ENCODE data around the gene TWF2.

The TWF2 gene

DNA sequence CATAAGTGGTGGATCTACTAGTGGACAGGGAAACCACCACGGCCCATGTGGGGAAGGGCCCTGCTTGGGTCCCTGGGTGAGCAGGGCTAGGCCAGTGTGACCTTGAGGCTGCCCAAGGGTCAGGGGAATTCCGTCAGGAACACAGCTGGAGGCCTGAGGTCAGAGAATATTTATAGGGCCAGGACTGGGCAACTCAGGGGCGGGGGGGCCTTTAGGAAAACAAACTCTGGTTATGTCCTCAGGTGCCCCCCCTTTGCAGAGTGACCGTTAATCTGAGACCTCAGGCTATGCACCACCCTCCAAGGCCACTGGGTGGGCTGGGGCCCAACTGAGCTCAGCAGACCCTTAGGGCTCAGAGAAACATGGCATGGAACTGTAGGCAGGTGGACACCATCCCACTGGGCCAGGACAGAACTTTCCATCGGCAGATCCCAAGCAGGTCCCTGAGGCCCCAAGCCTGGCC lies 2.5 kb downstream of the TWF2 start:
- DNase-seq (ENCODE audit: low read depth, low spot score), result no peak
- Histone ChIP-seq H3K27me3 (ENCODE audit: insufficient read depth, insufficient read length) (no peaks in the 10 kb centered on the region), H3K4me1 (ENCODE audit: insufficient read depth, insufficient read length) (peaks cover 21% of the 10 kb centered on the region), H3K36me3 (ENCODE audit: insufficient read depth, insufficient read length, low read length) (peaks cover 36% of the 10 kb centered on the region), H3K9ac (ENCODE audit: insufficient read length, low read depth) (peak overlapping the region; percentile 33), H3K4me3 (ENCODE audit: insufficient read length, low read depth) (no peak overlapping the region), H3K9me3 (ENCODE audit: insufficient read depth, low read length) (no peaks in the 10 kb centered on the region)
- TF ChIP-seq SUZ12 (IDR thresholded peaks at IDR 0.05; ENCODE audit: extremely low read depth, insufficient read depth, insufficient read length) (no peak), YY1 (IDR thresholded peaks at IDR 0.05; ENCODE audit: insufficient read depth, insufficient read length) (no peak), ZNF274 (IDR thresholded peaks at IDR 0.05; ENCODE audit: low read depth, low read length) (no peak)

DNA sequence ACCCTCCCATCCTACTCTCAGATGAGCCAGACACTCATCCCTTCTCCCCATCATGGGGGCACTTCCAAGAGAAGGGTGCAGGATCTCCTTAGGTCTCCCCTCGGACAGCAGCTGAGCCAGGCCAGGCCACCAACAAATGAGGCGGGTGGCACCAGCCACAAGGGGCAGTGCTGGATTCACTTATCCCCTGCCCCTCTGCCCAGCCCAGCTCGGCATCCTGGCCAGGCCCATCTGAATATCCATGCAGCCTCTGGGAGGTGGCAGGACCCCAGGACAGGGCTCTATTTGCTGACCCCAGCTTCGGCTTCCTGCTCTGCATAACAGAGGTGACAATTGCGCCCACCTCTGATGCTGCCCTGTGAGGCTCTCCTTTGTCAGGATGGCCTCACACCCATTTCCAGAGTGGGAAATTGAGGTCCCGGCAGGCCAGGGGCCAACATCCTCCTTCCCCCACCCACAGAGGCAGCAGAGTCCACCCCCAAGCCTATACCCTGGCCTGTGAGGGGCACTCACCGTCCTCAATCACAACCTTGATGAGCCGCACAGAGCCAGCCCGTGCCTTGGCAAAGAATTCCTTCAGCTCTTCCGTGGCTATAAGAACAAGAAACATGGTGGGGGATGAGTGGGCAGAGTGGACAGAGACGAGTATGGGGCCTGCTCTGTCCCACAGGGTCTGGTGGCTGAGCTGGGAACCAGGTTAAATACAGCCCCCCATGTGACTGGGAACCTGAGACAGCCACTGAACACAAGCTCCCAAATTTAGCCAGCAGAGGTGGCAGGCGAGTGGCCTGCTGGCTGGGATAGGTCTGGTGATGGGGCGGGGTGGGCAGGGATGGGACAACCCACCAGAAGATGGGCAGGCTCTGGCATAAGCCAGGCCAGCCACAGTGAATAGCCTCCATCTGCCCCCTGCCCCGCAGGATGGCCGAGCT lies 4.2 kb downstream of the TWF2 start:
- Histone ChIP-seq H3K27me3 (ENCODE audit: insufficient read depth, insufficient read length) (no peaks in the 10 kb centered on the region), H3K4me3 (ENCODE audit: insufficient read length, low read depth) (no peak overlapping the region), H3K9ac (ENCODE audit: insufficient read length, low read depth) (no peak overlapping the region), H3K4me1 (ENCODE audit: insufficient read depth, insufficient read length) (peaks cover 16% of the 10 kb centered on the region), H3K9me3 (ENCODE audit: insufficient read depth, low read length) (no peaks in the 10 kb centered on the region), H3K36me3 (ENCODE audit: insufficient read depth, insufficient read length, low read length) (peaks cover 44% of the 10 kb centered on the region)
- no peak for DNase-seq (ENCODE audit: low read depth, low spot score)
- no peak for TF ChIP-seq SUZ12 (IDR thresholded peaks at IDR 0.05; ENCODE audit: extremely low read depth, insufficient read depth, insufficient read length)
- TF ChIP-seq YY1 (IDR thresholded peaks at IDR 0.05; ENCODE audit: insufficient read depth, insufficient read length), result no peak
- TF ChIP-seq ZNF274 (IDR thresholded peaks at IDR 0.05; ENCODE audit: low read depth, low read length), result no peak

DNA sequence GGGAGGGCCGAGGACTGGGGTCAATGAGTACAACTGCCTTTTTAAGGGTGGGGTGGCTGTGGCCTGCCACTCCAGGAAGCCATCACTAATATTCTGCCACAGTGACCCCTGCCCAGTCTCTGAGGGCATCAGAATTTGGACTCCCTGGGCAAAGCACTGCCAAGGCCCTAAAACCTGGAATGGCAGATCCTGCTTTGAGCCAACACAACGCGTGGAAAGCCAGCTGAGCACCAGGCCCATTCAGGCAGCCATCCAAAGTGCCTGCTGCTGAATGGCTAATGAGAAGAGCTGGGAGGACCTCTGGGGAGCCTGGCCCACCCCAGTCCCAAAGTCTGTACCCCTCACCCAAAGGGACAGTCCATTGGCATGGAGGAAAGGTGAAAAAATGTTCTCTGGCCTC lies 5.0 kb downstream of the TWF2 start:
- TF ChIP-seq SUZ12 (IDR thresholded peaks at IDR 0.05; ENCODE audit: extremely low read depth, insufficient read depth, insufficient read length) (no peak), ZNF274 (IDR thresholded peaks at IDR 0.05; ENCODE audit: low read depth, low read length) (no peak)
- Histone ChIP-seq H3K36me3 (ENCODE audit: insufficient read depth, insufficient read length, low read length) (peaks cover 52% of the 10 kb centered on the region), H3K4me3 (ENCODE audit: insufficient read length, low read depth) (no peak overlapping the region), H3K9me3 (ENCODE audit: insufficient read depth, low read length) (no peaks in the 10 kb centered on the region), H3K27me3 (ENCODE audit: insufficient read depth, insufficient read length) (no peaks in the 10 kb centered on the region), H3K9ac (ENCODE audit: insufficient read length, low read depth) (no peak overlapping the region), H3K4me1 (ENCODE audit: insufficient read depth, insufficient read length) (peaks cover 16% of the 10 kb centered on the region)
- DNase-seq (ENCODE audit: low read depth, low spot score), result no peak

DNA sequence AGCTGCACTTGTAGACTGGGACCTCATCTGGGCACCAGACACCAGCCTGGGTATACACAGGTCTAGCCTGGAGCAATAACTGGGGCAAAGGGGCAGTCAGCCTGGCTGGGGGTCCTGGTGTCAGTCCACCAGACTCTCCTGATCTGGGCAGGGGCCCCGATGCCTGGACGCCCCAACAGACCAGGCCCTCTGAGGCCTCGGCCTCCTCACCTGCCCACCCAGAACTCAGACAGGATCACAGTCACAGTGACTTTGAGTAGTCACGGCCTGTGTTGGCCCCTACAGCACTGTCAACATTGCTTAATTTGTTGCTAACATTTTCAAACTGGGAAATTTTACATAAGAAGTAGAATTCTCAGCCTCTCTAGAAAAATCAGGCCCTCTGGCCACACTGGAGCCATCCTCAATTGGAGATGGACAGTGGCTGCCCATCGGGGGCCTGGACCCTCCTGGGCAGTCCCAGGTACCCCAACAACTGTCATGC lies 5.8 kb downstream of the TWF2 start:
- Histone ChIP-seq H3K9me3 (ENCODE audit: insufficient read depth, low read length) (no peaks in the 10 kb centered on the region), H3K4me1 (ENCODE audit: insufficient read depth, insufficient read length) (peaks cover 16% of the 10 kb centered on the region), H3K36me3 (ENCODE audit: insufficient read depth, insufficient read length, low read length) (peaks cover 60% of the 10 kb centered on the region), H3K9ac (ENCODE audit: insufficient read length, low read depth) (peak overlapping the region; percentile 54), H3K27me3 (ENCODE audit: insufficient read depth, insufficient read length) (no peaks in the 10 kb centered on the region), H3K4me3 (ENCODE audit: insufficient read length, low read depth) (no peak overlapping the region)
- no peak for DNase-seq (ENCODE audit: low read depth, low spot score)
- no peak for TF ChIP-seq YY1 (IDR thresholded peaks at IDR 0.05; ENCODE audit: insufficient read depth, insufficient read length)
- no peak for TF ChIP-seq ZNF274 (IDR thresholded peaks at IDR 0.05; ENCODE audit: low read depth, low read length)
- TF ChIP-seq SUZ12 (IDR thresholded peaks at IDR 0.05; ENCODE audit: extremely low read depth, insufficient read depth, insufficient read length), result no peak

DNA sequence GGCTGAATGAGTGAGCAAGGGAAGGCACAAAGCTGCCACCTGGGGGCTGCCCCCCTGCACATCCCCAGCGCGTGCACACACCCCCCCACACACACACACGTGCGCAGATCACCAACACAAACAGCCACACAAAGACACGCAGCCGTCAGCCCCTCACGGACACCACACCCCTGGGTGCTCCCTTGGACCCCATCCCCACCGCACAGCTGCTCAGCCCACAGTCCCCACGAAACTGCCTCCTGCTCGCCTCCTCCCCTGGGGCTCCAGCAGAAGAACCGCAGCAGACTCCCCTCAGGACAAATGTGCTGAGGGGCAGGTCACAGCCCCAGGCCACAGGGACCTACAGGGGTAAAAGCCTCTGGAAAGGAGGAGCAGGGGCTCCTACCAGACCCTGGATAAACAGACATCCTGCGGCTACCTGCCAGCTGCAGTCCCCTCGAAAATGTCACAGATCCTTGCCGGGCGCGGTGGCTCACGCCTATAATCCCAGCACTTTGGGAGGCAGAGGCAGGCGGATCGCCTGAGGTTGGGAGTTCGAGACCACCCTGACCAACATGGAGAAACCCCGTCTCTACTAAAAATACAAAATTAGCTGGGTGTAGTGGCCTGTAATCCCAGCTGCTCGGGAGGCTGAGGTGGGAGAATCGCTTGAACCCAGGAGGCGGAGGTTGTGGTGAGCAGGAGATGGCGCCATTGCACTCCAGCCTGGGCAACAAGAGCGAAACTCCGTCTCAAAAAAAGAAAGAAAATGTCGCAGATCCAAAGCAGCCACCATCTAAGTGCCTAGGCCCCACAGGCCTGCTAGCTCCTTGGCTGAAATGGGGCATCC lies 6.5 kb downstream of the TWF2 start:
- peak overlapping the region; percentile 54 for H3K9ac ChIP-seq (ENCODE audit: insufficient read length, low read depth)
- peaks cover 63% of the 10 kb centered on the region for H3K36me3 ChIP-seq (ENCODE audit: insufficient read depth, insufficient read length, low read length)
- TF ChIP-seq SUZ12 (IDR thresholded peaks at IDR 0.05; ENCODE audit: extremely low read depth, insufficient read depth, insufficient read length) (no peak), YY1 (IDR thresholded peaks at IDR 0.05; ENCODE audit: insufficient read depth, insufficient read length) (no peak), ZNF274 (IDR thresholded peaks at IDR 0.05; ENCODE audit: low read depth, low read length) (no peak)
- no peaks in the 10 kb centered on the region for H3K27me3 ChIP-seq (ENCODE audit: insufficient read depth, insufficient read length)
- no peak overlapping the region for H3K4me3 ChIP-seq (ENCODE audit: insufficient read length, low read depth)
- DNase-seq (ENCODE audit: low read depth, low spot score), result no peak
- H3K9me3 ChIP-seq (ENCODE audit: insufficient read depth, low read length), result no peaks in the 10 kb centered on the region
- peaks cover 14% of the 10 kb centered on the region for H3K4me1 ChIP-seq (ENCODE audit: insufficient read depth, insufficient read length)

DNA sequence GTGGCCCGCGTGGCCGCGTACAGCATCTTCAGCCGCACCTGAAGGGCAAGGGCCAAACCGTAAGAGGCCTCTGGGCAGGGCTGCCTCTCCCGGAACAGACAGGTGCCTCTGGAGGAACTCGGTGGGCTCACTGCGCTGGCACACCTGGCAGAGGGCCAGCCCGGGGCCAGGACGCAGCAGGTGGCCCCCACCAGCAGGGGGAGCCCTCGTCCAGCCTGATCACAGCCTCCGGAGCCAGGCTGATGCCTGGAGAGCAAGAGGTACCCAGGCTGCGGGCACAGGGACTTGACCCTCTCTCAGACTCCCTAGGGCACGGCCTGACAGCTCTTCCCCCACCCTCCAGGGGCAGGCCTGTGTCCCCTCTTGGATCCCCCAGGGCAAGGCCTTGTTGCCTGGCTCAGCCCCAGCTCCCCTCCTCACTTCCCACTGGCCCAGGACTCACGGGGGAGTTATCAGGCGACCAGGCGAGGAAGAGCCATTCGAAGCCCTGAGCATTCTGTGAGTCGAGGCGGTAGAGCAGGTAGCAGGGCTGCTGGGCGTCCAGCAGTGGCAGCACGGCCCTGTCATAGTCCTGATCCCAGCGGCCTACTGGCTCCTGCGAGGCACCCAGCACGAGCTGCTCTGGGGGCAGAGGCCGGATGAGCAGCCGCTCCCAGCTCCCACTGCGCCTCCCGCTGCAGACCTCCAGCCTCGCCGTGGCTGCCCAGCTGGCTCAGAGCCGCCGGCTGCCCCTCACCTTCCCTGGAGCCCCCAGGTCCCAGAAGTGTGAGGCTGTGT lies 7.3 kb downstream of the TWF2 start:
- DNase-seq (ENCODE audit: low read depth, low spot score), result no peak
- H3K27me3 ChIP-seq (ENCODE audit: insufficient read depth, insufficient read length), result no peaks in the 10 kb centered on the region
- TF ChIP-seq ZNF274 (IDR thresholded peaks at IDR 0.05; ENCODE audit: low read depth, low read length) (no peak), SUZ12 (IDR thresholded peaks at IDR 0.05; ENCODE audit: extremely low read depth, insufficient read depth, insufficient read length) (no peak), YY1 (IDR thresholded peaks at IDR 0.05; ENCODE audit: insufficient read depth, insufficient read length) (no peak)
- H3K4me3 ChIP-seq (ENCODE audit: insufficient read length, low read depth), result no peak overlapping the region
- H3K4me1 ChIP-seq (ENCODE audit: insufficient read depth, insufficient read length), result peaks cover 8% of the 10 kb centered on the region
- H3K9ac ChIP-seq (ENCODE audit: insufficient read length, low read depth), result peak overlapping the region; percentile 37
- H3K36me3 ChIP-seq (ENCODE audit: insufficient read depth, insufficient read length, low read length), result peaks cover 63% of the 10 kb centered on the region
- no peaks in the 10 kb centered on the region for H3K9me3 ChIP-seq (ENCODE audit: insufficient read depth, low read length)
